LNCAP (cell line): ENCODE results near the gene FBLN2.

Experiments
- TF ChIP-seq, protein P1 (sequence below): fragments of 450-650 bp; IDR thresholded peaks from 2 replicates; pipeline ENCODE4 v1.5.1; 2017; ENCODE audit warnings: mild to moderate bottlenecking

The FBLN2 gene

DNA sequence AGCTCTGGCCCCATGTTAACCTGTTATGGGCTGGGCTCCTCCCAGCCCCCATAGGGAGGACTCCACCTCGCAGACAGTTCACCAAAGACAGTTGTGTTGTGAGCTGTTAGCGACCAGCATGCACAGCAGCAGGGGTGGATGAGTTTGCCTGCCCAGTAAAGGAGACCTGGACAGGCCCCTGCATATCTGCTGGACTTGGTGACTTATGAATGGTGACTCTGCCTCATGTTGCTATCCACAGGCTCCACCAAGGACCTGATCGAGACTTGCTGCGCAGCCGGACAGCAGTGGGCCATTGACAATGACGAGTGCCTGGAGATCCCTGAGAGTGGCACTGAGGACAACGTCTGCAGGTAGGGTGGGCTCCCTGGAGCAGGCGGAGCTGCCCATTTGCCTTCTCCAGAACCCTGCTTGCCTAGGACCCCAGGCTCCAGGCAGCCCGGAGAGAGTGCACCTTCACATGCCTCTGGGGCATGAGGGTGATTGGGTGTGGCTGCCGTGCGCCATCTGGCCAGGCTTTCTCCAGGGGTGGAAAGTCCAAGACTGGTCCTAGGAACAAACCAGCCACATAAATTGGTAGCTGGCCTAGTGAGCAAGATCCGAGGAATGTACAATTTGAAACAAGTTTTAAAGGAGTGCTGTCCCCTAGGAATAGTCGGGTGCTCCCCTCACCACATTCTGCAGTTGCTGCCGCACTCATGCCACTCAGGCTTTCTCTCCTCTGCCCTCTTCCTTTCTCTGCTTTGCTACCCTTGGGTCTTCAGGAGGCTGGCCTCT is 59.1 kb downstream of the FBLN2 start:
- TF ChIP-seq, protein P1, sequence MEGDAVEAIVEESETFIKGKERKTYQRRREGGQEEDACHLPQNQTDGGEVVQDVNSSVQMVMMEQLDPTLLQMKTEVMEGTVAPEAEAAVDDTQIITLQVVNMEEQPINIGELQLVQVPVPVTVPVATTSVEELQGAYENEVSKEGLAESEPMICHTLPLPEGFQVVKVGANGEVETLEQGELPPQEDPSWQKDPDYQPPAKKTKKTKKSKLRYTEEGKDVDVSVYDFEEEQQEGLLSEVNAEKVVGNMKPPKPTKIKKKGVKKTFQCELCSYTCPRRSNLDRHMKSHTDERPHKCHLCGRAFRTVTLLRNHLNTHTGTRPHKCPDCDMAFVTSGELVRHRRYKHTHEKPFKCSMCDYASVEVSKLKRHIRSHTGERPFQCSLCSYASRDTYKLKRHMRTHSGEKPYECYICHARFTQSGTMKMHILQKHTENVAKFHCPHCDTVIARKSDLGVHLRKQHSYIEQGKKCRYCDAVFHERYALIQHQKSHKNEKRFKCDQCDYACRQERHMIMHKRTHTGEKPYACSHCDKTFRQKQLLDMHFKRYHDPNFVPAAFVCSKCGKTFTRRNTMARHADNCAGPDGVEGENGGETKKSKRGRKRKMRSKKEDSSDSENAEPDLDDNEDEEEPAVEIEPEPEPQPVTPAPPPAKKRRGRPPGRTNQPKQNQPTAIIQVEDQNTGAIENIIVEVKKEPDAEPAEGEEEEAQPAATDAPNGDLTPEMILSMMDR: no peak

DNA sequence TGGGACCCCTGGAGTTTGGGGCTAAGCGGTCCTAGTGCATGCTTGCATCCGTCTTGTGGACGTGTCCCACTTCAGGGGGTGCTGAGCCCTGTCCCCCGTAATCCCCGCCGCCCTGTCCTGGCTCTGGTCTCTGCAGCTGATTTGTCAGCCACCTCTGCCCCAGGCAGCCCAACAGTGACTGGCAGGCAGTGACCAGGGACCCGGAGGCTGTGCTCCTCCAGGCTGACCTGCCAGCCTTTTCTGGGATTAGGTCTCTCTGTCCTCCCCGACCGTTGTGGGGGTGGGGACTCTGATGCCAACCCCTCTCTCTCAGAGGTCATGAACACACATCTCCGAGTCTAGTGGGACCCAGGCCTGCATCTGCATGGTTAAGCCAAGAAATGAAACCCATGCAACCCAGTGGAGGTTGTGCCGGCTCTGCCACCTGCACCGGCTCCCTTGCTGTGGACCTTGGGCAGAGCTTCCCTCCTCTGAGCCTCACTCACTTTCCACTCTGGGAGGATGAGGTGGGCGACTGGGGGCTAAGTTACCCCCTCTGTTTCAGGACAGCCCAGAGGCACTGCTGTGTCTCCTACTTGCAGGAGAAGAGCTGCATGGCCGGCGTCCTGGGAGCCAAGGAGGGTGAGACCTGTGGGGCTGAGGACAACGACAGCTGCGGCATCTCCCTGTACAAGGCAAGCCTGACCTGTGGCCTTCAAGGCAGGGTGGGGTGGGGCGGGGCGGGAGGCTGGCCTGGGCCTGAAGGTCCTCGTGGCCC is 60.2 kb downstream of the FBLN2 start:
- TF ChIP-seq, protein P1: no peak

DNA sequence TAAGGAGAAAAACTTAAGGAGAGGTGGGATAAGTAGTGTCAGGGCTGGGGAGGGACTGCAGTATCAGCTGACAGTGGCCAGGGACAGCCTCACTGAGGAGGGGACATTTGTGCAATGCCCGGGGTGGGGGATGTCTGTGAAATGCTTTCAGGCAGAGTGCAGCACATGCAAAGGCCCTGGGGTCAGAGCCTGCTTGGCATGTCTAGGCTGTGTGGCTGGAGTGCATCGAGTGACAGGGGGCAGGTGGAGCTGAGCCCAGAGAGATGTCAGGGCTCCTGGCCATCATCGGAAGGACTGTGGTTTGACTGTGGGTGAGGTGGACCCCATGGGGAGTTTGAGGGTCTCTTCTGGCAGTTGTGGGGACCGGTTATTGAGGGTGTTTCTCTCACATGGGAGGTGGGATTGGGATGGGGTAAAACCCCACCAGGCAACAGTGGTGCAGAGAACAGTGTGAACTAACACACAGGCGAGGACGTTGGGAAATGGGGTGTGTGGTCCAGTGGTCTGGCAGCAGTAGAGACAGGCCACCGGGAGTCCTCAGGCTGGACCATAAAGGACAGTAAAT is 61.2 kb downstream of the FBLN2 start:
- TF ChIP-seq, protein P1: no peak

DNA sequence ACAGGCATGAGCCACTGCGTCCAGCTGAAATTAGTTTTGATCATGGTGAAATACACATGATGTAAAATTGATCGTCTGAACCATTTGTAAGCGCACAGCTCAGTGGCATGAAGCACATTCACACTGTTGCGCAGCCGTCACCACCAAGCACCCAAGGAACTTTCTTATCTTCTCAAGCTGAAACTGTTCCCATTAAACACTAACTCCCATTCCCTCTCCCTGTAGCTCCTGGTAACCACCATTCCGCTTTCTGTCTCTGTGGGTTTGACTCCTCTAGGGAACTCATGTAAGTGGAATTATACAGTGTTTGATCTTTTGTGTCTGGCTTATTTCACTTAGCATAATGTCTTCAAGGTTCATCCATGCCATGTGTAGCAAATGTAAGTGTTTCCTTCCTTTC is 62.3 kb downstream of the FBLN2 start:
- TF ChIP-seq, protein P1: no peak

DNA sequence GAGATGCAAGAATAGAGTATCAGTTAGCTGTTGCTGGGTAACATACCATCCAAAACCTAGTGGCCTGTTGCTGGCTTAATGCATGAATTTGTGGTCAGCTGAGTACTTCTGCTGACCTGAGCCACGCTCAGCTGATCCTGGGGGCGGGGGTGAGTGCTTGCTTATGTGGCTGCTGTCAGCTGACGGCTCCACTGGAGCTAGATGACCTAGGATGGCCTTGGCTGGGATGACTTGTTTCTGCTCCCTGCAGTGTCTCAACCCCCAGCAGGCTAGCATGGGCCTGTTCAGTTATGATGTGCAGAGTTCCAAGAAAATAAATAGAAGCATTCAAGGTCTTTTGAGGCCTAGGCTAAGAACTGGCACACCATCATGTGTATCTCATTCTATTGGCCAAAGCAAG is 63.9 kb downstream of the FBLN2 start:
- TF ChIP-seq, protein P1: no peak

DNA sequence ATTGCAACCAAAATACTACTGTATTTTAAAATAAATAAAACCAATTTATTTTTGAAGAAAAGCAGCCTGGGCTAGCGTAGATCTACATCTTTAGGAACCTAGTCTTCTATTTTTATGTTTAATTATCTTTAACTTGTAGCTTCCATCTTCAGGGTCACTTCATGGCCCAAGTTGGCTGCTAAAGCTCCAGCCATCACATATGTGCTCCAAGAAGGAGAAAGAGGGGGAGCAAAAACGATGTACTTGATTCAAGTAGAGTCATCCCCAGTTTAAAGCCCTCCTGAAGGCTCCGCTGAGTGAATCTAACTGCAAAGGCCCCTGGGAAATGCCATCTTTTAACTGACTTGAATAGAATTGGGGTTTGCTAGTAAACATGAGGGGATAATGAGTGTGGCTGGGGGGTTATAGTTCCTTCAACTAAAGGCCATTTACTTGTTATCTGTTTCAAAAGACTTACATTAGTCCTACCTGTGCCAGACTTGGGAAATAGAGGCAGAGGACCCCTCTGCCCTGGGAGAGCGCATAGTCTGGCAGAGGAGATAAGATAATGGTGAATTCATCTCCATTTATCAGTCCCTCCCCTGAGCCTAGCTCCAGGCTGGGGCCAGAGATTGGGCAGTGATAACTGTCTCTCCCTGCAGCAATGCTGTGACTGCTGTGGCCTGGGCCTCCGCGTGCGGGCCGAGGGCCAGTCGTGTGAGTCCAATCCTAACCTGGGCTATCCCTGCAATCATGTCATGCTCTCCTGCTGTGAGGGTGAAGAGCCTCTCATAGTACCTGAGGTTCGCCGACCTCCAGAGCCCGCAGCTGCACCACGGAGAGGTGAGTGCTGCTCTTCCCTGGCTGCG is 64.6 kb downstream of the FBLN2 start:
- TF ChIP-seq, protein P1: no peak

DNA sequence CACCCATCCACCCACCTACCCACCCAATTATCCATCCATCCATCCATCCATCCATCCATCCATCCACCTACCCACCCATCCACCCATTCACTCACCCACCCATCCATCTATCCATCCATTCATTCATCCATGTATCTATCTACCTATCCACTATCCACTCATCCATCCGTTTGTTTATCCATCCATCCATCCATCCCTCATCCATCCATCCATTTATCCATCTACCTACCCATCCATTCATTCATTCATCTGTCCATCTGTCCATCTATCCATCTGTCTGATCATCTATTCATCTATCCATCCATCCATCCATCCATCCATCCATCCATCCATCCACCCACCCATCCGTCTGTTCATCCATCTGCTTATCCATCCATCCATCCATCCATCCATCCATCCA is 65.7 kb downstream of the FBLN2 start:
- TF ChIP-seq, protein P1: no peak
